OCI-M2 (cell line): ENCODE results near the gene DLD.
"Not testable (repeated sequence)": the region's sequence is repeated elsewhere in the genome, so short reads cannot be mapped to it uniquely, and the experiment has no call there.

Experiments
- DNase-seq: peaks from one replicate; lab custom pipeline; 2025; ENCODE audit not compliant: unreplicated experiment; lab: John Stamatoyannopoulos, UW

DLD gene

GRCh38 chr7:107874111-107874510 is 16.9 kb upstream of the DLD start:
- DNase-seq, result no peak

DNA sequence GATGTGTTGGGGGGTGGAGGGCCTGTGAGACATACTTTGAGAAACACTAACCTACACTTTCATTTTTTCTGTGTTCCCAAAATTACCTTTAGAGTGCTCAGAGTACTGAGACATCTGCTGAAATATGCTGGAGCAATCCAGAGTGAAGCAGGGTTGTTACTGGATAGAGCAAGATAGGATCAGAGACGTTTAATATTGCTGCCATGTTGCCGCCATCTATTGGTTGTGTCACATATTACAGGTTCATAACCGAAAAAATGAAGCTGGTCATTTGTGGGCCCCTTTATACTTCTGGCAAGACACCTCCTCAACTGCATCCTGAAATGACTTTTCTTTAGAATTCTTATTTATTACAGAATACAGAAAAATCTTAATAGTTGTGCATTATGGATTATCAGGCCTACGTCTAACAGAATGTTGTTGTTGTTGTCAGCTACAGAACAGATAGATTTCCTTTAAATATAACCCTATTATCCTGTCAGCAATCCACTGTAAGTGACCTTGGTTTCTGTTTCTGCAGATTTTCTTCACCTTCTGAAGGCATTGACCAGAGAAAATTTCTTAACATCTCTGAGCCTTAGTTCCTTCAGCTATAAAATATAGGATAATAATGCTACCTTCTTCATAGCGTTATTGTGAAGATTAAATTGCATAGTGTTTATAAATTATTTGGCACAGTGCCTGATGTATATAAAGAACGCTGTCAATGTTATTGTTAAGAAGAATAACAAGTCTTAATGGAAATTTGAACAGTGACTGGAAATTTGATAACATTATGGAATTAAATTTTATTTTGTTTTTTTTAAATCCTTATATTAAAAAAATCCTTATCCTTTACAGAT is 16.2 kb upstream of the DLD start:
- DNase-seq, result peak; percentile 16

GRCh38 chr7:107876916-107877315 is 14.1 kb upstream of the DLD start:
- DNase-seq, result no peak

GRCh38 chr7:107877731-107878382 is 13.1 kb upstream of the DLD start:
- no peak for DNase-seq

DNA sequence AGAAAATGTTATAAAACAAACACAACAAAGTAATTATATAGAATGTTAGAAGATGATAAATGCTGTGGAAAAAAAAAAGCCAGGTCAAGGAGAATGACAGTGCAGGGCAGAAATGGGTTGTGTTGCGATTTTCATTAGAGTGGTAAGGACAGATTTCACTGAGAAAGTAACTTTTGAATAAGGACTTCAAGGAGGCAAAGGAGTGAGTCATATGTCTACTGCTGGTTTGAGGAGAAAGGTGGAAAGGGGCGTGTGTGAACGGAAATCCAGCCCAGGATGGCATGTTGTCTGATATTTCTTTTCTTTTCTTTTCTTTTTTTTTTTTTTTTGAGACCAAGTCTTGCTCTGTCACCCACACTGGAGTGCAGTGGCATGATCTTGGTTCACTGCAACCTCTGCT is 12.3 kb upstream of the DLD start:
- no peak for DNase-seq

GRCh38 chr7:107879400-107880035 is 11.5 kb upstream of the DLD start:
- DNase-seq, result no peak

DNA sequence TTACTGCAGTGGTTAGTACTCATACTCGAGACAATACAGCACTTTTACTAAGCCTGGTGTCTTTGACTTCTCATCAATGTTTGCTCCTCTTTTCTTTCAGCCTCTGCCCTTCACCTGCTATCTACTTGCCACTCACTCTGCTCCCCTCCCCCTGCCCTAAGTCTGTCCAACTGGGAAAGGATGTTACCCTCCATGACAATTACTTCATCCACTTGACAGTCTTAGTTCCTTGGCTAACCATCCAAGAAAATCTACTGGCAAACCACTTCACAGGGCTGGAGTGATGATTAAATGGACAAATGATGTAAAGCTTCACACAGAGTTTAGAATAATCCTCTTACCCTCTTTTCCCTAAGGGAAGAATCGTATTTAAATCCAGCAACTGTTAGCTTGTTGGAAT is 8.2 kb upstream of the DLD start:
- no peak for DNase-seq

DNA sequence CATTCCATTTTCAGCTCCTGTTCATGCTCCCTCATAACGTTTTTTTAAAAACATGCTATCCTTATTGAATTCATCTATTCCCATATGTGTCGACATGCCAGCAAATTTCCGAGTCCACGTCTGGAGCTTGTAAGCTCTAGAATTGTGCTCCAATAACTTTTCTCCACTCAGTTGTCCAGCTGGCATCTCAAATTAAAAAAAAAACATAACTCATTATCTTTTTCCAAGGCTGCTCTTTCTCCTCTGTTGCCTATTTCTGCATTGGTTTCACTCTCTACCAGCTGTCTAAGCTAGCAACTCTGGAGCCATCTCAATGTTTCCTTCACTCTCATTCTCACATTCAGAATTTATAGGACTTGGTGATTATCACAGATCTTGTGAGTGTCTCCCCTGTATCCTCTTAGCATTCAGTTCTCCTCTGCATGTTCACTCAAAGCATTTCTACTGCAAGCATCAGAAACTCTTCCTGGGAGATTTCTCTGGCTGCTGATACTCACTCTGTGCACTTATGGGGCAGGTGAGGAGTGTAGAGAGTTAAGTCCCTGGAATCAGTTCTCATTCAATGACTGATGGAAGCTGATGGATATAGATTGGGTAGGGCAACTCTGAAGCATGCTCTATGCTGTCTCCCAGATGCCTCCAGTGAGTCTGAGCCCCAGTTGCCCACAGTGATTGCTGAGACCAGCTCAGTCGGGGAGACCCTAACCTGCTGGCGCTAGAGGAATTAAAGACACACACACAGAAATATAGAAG is 6.7 kb upstream of the DLD start:
- no peak for DNase-seq

DNA sequence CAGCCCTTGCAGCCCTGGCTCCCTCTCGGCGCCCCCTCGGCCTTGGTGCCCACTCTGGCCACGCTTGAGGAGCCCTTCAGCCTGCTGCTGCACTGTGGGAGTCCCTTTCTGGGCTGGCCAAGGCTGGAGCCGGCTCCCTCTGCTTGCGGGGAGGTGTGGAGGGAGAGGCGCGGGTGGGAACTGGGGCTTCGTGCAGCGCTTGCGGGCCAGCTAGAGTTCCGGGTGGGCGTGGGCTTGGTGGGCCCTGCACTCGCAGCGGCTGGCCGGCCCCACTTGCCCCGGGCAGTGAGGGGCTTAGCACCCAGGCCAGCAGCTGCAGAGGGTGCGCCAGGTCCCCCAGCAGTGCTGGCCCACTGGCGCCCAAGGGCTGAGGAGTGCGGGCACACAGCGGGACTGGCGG is 3.2 kb upstream of the DLD start:
- not testable (repeated sequence) for DNase-seq

GRCh38 chr7:107889992-107890391 is 991 bp upstream of the DLD start:
- no peak for DNase-seq

GRCh38 chr7:107890493-107890961 is 456 bp upstream of the DLD start:
- DNase-seq, result no peak

- no peak for DNase-seq
Measured at GRCh38 chr7:107891636-107892366, 818 bp downstream of the DLD start.

DNA sequence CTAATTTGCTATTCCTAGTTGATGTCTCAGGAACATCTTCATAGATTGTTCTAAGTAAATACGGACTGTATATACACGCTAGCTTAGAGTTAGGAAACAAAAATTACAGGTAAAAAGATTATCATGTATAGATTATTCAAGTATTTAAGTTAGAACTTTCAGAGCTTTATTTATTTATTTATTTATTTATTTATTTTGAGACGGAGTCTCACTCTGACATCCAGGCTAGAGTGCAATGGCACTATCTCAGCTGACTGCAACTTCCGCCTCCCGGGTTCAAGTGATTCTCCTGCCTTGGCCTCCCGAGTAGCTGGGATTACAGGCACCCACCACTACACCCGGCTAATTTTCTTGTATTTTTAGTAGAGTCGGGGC is 1.4 kb downstream of the DLD start:
- DNase-seq, result not testable (repeated sequence)

GRCh38 chr7:107898997-107899594 is 8.1 kb downstream of the DLD start:
- no peak for DNase-seq

GRCh38 chr7:107900496-107901015 is 9.6 kb downstream of the DLD start:
- DNase-seq, result no peak

DNA sequence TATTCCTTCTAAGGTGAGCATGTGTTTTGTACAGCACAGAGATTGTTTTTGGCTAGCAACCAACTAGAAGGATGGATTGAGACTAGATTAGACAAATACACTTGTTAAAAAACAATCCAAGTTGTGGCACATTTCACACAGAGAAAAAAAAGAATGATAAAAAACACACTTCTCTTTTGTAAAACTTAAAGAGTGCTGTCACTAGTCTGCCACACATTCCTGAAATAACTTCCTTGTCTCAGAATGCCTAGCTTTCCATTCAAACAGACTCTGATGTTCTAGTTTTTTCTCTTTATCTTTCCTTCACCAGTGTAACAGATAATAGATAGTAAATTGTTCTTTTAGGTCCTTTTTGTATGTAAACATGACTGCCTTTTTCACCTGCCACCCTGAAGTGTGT is 11.4 kb downstream of the DLD start:
- no peak for DNase-seq

- DNase-seq, result no peak
Measured at GRCh38 chr7:107907790-107908189, 16.8 kb downstream of the DLD start.

DNA sequence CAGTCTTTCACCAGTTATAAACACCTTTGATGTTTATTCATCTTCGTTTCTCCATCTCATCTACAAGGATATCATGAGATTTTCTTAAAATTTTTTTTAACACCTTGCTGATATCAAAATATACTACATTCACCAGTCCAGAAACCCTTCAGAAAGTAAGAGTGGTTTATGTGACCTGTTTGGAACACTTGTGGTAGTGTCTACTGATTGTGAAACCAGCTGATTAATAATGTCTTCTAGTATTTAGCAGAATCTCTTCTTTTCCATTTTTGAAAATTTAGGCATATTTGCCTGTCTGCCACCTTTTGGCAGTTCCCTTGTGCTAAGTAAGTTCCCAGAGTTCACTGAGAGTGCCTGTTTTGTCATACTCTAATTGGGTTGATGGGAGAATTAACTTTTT is 18.5 kb downstream of the DLD start:
- DNase-seq, result no peak

GRCh38 chr7:107911981-107912380 is 21.0 kb downstream of the DLD start:
- DNase-seq, result no peak

DNA sequence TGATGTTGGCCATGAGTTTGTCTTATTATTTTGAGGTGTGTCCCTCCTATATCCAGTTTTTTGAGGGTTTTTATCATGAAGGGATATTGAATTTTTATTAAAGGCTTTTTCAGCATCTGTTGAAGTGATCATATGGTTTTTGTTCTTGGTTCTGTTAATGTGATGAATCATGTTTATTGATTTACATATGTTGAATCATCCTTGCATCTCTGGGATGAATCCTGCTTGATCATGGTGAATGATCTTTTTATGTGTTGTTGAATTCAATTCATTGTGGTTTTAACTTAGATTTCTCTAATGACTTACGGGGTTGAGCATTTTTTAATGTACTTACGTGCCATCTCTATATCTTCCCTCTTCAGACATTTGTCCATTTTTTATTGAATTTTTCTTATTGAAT is 22.9 kb downstream of the DLD start:
- no peak for DNase-seq
